SU-DHL-6 (cell line): ENCODE data around the gene BBX.
"Not testable (repeated sequence)": the region's sequence is repeated elsewhere in the genome, so short reads cannot be mapped to it uniquely, and the experiment has no call there.

Source experiments
- CTCF ChIP-seq: fragments of 200-600 bp; sonication (generic); IDR thresholded peaks from one replicate; pipeline ENCODE4 v1.5.1; 2017; ENCODE audit warnings: antibody characterized with exemption, mild to moderate bottlenecking, low read length, moderate library complexity; ENCODE audit not compliant: insufficient read depth, poor library complexity, severe bottlenecking
- EZH2phosphoT487 ChIP-seq: fragments of 200-600 bp; sonication (generic), shearing (Covaris generic); conservative IDR thresholded peaks from 2 replicates; pipeline ENCODE4 v1.6.1; 2018; ENCODE audit warnings: mild to moderate bottlenecking, antibody characterized with exemption, low read length, moderate library complexity, mixed read lengths

DNA sequence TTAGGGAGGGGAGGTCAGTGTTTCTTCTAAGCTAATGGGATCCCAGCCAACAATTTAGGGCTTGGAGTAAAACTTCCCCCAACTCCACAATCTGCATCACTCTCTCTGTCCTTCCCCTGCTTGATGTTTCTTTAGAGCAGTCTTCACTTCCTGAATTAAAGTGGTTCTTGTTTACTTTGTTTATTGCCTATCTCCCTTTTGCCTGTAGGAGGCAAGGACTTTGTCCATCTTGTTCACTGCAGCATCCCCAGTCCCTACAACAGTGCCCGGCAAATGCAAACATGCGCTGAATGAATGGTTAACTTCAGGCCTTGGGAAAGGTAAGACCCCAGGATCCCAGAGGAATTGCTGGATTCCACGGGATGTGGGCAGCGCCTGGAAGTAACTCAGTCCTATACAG is 312.2 kb downstream of the BBX start:
- not testable (repeated sequence) for TF ChIP-seq CTCF, EZH2phosphoT487
